Keratinocyte (primary cell): ENCODE data around the gene B4GALNT3. TPM values are rescaled to one million over a fixed set of nuclear protein-coding genes. Genes with fewer than 3 reads are reported as not detected.

Source experiments
- DNase-seq: peaks from one replicate; pipeline ENCODE4 v3.0.0-alpha.2; 2011; ENCODE audit warnings: low read depth, missing footprints, low spot score
- FAIRE-seq: peaks from 2 replicates; lab custom pipeline; 2011; peaks lifted over from hg19 to GRCh38; lab: Jason Lieb, UNC
- H2AFZ ChIP-seq: 2 replicates; pipeline ENCODE4 v1.6.0; 2012; ENCODE audit warnings: low read length, control low read depth, inconsistent platforms; ENCODE audit not compliant: control insufficient read depth
- H3K27ac ChIP-seq: 2 replicates; pipeline ENCODE4 v1.5.1; 2011; ENCODE audit warnings: low read length; ENCODE audit not compliant: control insufficient read depth, insufficient read depth
- H3K27me3 ChIP-seq: 3 replicates; pipeline ENCODE4 v1.6.0; 2011; ENCODE audit warnings: low read length; ENCODE audit not compliant: control insufficient read depth, insufficient read depth; ENCODE audit errors: extremely low read depth
- H3K36me3 ChIP-seq, 2 experiments: 2 replicates in 1 of 2; 3 replicates in 1 of 2; pipeline ENCODE4 v1.5.1; 2011; ENCODE audit warnings: low read length in 2 of 2, mild to moderate bottlenecking in 1 of 2; ENCODE audit not compliant: control insufficient read depth in 2 of 2, insufficient read depth in 2 of 2; ENCODE audit errors: extremely low read depth in 1 of 2
- H3K4me1 ChIP-seq: 3 replicates; pipeline ENCODE4 v1.5.1; 2011; ENCODE audit warnings: low read length; ENCODE audit not compliant: control insufficient read depth, insufficient read depth; ENCODE audit errors: extremely low read depth
- H3K4me2 ChIP-seq: 3 replicates; pipeline ENCODE4 v1.6.0; 2011; ENCODE audit warnings: low read depth, low read length; ENCODE audit not compliant: control insufficient read depth, insufficient read depth; ENCODE audit errors: extremely low read depth
- H3K4me3 ChIP-seq, 3 experiments: fragments of 200-600 bp in 1 of 3; sonication (generic) in 1 of 3; 2 replicates in 2 of 3; 3 replicates in 1 of 3; pipeline ENCODE4 v1.5.1; 2011 to 2016; ENCODE audit warnings: low read length in 3 of 3, mild to moderate bottlenecking in 3 of 3, control low read depth in 2 of 3, inconsistent platforms in 1 of 3, low read depth in 1 of 3, mixed read lengths in 1 of 3, mixed run types in 1 of 3, moderate library complexity in 1 of 3; ENCODE audit not compliant: control insufficient read depth in 2 of 3, insufficient read depth in 2 of 3; ENCODE audit errors: extremely low read depth in 1 of 3
- H3K79me2 ChIP-seq: 2 replicates; pipeline ENCODE4 v1.6.0; 2012; ENCODE audit warnings: low read length; ENCODE audit not compliant: control insufficient read depth, insufficient read depth
- H3K9ac ChIP-seq: 3 replicates; pipeline ENCODE4 v1.6.0; 2011; ENCODE audit warnings: low read length; ENCODE audit not compliant: control insufficient read depth, insufficient read depth; ENCODE audit errors: extremely low read depth
- H3K9me1 ChIP-seq: 3 replicates; pipeline ENCODE4 v1.6.0; 2011; ENCODE audit warnings: low read length; ENCODE audit not compliant: control insufficient read depth, insufficient read depth; ENCODE audit errors: extremely low read depth
- H3K9me3 ChIP-seq: 2 replicates; pipeline ENCODE4 v1.5.1; 2012; ENCODE audit warnings: low read depth, low read length; ENCODE audit not compliant: control insufficient read depth
- H4K20me1 ChIP-seq: 3 replicates; pipeline ENCODE4 v1.6.0; 2011; ENCODE audit warnings: low read length; ENCODE audit not compliant: control insufficient read depth, insufficient read depth; ENCODE audit errors: extremely low read depth
- EZH2 ChIP-seq: IDR thresholded peaks from one replicate; pipeline ENCODE4 v1.6.1; 2012; ENCODE audit warnings: inconsistent platforms, mild to moderate bottlenecking, low read length, moderate library complexity
- dilution Hi-C: fragments of 300-500 bp; cut with MboI; formaldehyde crosslinking; loops from one replicate; pipeline ENCODE4 v1.7.0; 2020; ENCODE audit warnings: low sequenced_read_pairs; ENCODE audit not compliant: extremely low pct_ligation_motif_present
- polyA plus RNA-seq, 5 experiments: library from polyadenylated mRNA; depleted of rRNA in 3 of 5; stranded (reverse) in 3 of 5; stranded (forward) in 1 of 5; unstranded in 1 of 5; fragments of >200 nt; gene quantifications; 1 replicate in 1 of 5; 2 replicates in 3 of 5; 3 replicates in 1 of 5; pipeline versions ENCODE4 v1.2.1 to v1.2.3, GENCODE V29; 2011 to 2012; ENCODE audit warnings: missing spikeins in 2 of 5, low read depth in 1 of 5, low replicate concordance in 1 of 5
- TF ChIP-seq, protein P1 (sequence below), 3 experiments: IDR thresholded peaks in 1 of 3; conservative IDR thresholded peaks in 1 of 3; optimal IDR thresholded peaks in 1 of 3; 2 replicates in 2 of 3; 3 replicates in 1 of 3; pipeline versions ENCODE3 to v1.5.1; 2011; ENCODE audit warnings: low read length in 3 of 3, mild to moderate bottlenecking in 3 of 3, moderate library complexity in 2 of 3, control low read depth in 1 of 3, inconsistent platforms in 1 of 3; ENCODE audit not compliant: insufficient read depth in 2 of 3; ENCODE audit errors: extremely low read depth in 1 of 3

Gene B4GALNT3
- polyA plus RNA-seq, 1 donor (not counting 4 experiments of a cell fraction or from before 2014, with no cell fraction given) = 7.5 TPM

- H3K9ac ChIP-seq = peak overlapping the region; percentile 18
- H3K36me3 ChIP-seq = no peaks in the 10 kb centered on the region
- no peaks in the 10 kb centered on the region for H3K9me1 ChIP-seq
- FAIRE-seq (peak; percentile 60), DNase-seq (no peak)
- H3K9me3 ChIP-seq = no peaks in the 10 kb centered on the region
- peak overlapping the region; percentile 59 for H3K27ac ChIP-seq
- H3K4me3 ChIP-seq = no peak overlapping the region
- H3K27me3 ChIP-seq = no peaks in the 10 kb centered on the region
- H2AFZ ChIP-seq = no peak overlapping the region
- TF ChIP-seq EZH2 = no peak
- TF ChIP-seq, protein P1, sequence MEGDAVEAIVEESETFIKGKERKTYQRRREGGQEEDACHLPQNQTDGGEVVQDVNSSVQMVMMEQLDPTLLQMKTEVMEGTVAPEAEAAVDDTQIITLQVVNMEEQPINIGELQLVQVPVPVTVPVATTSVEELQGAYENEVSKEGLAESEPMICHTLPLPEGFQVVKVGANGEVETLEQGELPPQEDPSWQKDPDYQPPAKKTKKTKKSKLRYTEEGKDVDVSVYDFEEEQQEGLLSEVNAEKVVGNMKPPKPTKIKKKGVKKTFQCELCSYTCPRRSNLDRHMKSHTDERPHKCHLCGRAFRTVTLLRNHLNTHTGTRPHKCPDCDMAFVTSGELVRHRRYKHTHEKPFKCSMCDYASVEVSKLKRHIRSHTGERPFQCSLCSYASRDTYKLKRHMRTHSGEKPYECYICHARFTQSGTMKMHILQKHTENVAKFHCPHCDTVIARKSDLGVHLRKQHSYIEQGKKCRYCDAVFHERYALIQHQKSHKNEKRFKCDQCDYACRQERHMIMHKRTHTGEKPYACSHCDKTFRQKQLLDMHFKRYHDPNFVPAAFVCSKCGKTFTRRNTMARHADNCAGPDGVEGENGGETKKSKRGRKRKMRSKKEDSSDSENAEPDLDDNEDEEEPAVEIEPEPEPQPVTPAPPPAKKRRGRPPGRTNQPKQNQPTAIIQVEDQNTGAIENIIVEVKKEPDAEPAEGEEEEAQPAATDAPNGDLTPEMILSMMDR (optimal IDR thresholded peaks at IDR 0.05 in 1 of 3, IDR thresholded peaks at IDR 0.05 in 1 of 3, conservative IDR thresholded peaks at IDR 0.05 in 1 of 3; ENCODE audit: extremely low read depth in 1 of 3, insufficient read depth in 2 of 3, low read length in 3 of 3) = no peak
- H3K4me1 ChIP-seq = peaks cover 27% of the 10 kb centered on the region
- dilution Hi-C loops = no loop called here
- no peak overlapping the region for H3K4me2 ChIP-seq
- no peaks in the 10 kb centered on the region for H4K20me1 ChIP-seq
- H3K79me2 ChIP-seq = no peaks in the 10 kb centered on the region
Measured at GRCh38 chr12:538731-539539, 79.2 kb downstream of the B4GALNT3 start.

GRCh38 chr12:539540-540310 is 80.0 kb downstream of the B4GALNT3 start:
- no peaks in the 10 kb centered on the region for H3K36me3 ChIP-seq
- FAIRE-seq (no peak), DNase-seq (no peak)
- H3K79me2 ChIP-seq = no peaks in the 10 kb centered on the region
- dilution Hi-C loops = loop anchor here (5.0 kb wide), 1 partner anchor 62 kb away; no protein-coding TSS in a partner anchor
- no peaks in the 10 kb centered on the region for H3K9me3 ChIP-seq
- H3K4me1 ChIP-seq = peaks cover 27% of the 10 kb centered on the region
- peak overlapping the region; percentile 59 for H3K27ac ChIP-seq
- H4K20me1 ChIP-seq = no peaks in the 10 kb centered on the region
- H3K4me2 ChIP-seq = no peak overlapping the region
- no peak overlapping the region for H2AFZ ChIP-seq
- TF ChIP-seq EZH2 = no peak
- H3K4me3 ChIP-seq = no peak overlapping the region
- no peak overlapping the region for H3K9ac ChIP-seq
- no peaks in the 10 kb centered on the region for H3K27me3 ChIP-seq
- H3K9me1 ChIP-seq = no peaks in the 10 kb centered on the region
